ENCODE data around the gene SIGLEC1. TPM values are rescaled to one million over a fixed set of nuclear protein-coding genes. Genes with fewer than 3 reads are reported as not detected.
A peak's percentile ranks its signal among the peaks of the same experiment; 100 is the strongest.

SIGLEC1 gene
- 10 to 100 TPM; 22.8 to 45.8 TPM for total RNA-seq
- 1 to 10 TPM; 1.8 to 3.5 (median 2.5) TPM for polyA plus RNA-seq (ENCODE audit: insufficient read length in 6 of 6)
- long read RNA-seq, donor 1, result 0 reads
- long read RNA-seq, donor 2, result 0 reads
- long read RNA-seq, donor 3, result 0 reads
- long read RNA-seq, donor 4, partial matches to known transcripts, result 1 of 6 reads
- long read RNA-seq, donor 4, other reads (novel, unspliced or antisense), result 5 of 6 reads
- long read RNA-seq, donor 5, partial matches to known transcripts, result 6 of 11 reads
- long read RNA-seq, donor 5, other reads (novel, unspliced or antisense), result 5 of 11 reads
- long read RNA-seq, donor 6, result 0 reads
- long read RNA-seq, donor 7, result 0 reads
- long read RNA-seq, donor 8, result 0 reads
- long read RNA-seq, donor 9, result 0 reads
- long read RNA-seq, donor 10, partial matches to known transcripts, result 2 of 3 reads
- long read RNA-seq, donor 10, other reads (novel, unspliced or antisense), result 1 of 3 reads
- long read RNA-seq, donor 11, result 0 reads
- long read RNA-seq, donor 12, result 0 reads

DNA sequence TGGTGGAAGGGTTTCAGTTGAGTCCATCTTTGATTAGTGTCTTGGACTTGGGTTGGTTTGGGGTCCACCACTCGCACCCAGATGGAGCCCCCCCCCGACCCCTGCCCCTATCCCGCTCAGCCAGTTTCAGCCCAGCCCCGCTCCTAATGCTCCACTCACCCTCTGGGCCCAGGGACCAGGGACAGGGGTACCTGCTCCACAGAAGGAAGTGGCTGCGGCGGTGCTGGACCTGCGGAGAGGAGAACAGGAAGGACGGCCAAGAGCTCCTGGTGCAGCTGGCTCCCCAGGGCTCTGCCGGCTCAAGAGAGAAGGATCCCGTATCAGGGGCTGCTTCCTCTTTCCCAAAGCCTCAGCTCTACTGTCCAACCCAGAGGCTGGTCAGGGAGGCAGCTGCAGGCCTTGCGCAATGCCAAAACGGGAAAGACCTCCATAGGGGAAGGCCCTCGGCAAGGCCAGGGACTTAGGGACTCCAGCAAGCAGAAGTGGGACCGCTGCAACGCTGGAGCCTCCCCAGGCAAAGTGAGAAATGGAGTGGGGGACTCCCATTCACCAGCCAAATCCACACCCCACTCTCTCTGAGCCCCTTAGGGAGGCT is at the start of gene SIGLEC1:
Gene SIGLEC1 (minus strand): TSS at position 322 of the 595 bp plus-strand sequence. CDS start 5,472 bp downstream, outside the sequence.
- intact Hi-C loops (cut with DNase I), result no loop called here
- DNase-seq (peak in 2 of 4 donors; percentile 88 to 90), ATAC-seq (peak; percentile 63)
- peak within 1 kb of the TSS in 1 of 2 donors; percentile 35 for H3K4me3 ChIP-seq
- no peaks in the 10 kb centered on the region for H3K36me3 ChIP-seq
- TF ChIP-seq, protein P1, sequence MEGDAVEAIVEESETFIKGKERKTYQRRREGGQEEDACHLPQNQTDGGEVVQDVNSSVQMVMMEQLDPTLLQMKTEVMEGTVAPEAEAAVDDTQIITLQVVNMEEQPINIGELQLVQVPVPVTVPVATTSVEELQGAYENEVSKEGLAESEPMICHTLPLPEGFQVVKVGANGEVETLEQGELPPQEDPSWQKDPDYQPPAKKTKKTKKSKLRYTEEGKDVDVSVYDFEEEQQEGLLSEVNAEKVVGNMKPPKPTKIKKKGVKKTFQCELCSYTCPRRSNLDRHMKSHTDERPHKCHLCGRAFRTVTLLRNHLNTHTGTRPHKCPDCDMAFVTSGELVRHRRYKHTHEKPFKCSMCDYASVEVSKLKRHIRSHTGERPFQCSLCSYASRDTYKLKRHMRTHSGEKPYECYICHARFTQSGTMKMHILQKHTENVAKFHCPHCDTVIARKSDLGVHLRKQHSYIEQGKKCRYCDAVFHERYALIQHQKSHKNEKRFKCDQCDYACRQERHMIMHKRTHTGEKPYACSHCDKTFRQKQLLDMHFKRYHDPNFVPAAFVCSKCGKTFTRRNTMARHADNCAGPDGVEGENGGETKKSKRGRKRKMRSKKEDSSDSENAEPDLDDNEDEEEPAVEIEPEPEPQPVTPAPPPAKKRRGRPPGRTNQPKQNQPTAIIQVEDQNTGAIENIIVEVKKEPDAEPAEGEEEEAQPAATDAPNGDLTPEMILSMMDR (IDR thresholded peaks at IDR 0.05), result no peak
- H3K27ac ChIP-seq, result peak within 1 kb of the TSS in 1 of 2 donors; percentile 60
- peaks cover 6 to 39% of the 10 kb centered on the region in 2 donors for H3K4me1 ChIP-seq
- no peaks in the 10 kb centered on the region for H3K9me3 ChIP-seq
- H3K27me3 ChIP-seq, result no peaks in the 10 kb centered on the region

DNA sequence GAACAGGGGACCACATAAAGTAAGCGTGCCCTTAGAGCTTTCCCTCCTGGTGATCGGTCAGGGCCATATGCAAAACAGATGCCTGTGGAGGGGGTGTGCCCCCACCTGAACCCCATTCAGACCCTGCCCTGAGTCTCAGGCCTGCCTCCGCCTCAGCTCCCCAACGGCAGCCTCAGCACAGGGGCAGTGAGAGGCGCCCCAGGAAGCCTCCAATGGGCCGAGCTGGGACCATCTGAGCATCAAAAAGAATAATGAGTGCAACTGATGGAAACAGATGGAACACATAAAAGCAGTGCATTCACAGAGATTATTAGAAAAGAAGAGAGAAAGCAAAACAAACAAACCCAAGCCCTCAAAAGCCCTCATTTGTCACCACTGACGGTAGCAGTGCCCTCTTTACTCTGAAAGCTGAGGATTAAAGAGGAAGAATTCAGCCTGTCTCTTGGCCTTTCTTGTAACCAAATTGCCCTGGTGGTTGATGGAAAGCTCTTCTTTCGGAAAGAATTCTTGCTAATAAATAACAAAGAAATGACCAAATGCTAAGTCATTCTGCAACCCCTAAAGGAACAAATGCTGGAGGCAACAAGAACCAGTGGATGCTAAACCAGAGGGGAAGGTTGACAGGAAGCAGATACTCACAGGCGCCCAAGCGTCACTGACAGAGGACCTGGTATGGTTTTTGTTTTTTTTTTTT is 48.4 kb upstream of the SIGLEC1 start:
- peaks cover 0 to 25% of the 10 kb centered on the region in 2 donors for H3K36me3 ChIP-seq
- no peak overlapping the region for H3K4me3 ChIP-seq
- ATAC-seq, result no peak
- no peaks in the 10 kb centered on the region for H3K9me3 ChIP-seq
- no peak for DNase-seq
- intact Hi-C loops (cut with DNase I), result no loop called here
- TF ChIP-seq, protein P1 (IDR thresholded peaks at IDR 0.05), result no peak
- no peaks in the 10 kb centered on the region for H3K27me3 ChIP-seq
- H3K27ac ChIP-seq, result no peak overlapping the region
- peaks cover 0 to 31% of the 10 kb centered on the region in 2 donors for H3K4me1 ChIP-seq

DNA sequence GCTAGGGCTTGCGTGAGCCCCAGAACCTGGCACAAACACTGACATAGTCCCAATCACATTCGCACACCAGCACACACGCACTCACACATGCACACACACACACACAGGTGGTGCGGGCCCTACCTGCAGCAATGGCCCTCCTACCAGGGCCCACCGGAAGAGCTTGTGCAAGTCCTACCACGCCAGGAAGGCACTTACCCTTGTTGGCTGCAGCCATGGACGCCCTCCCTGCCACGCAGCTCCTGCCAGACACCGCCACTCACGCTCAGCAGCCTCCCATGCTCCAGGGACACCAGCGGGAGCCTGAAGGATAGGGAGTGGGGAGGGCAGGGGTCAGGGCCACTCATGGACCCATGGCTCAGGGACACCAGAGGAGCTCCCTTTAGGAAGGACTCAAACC is 47.5 kb upstream of the SIGLEC1 start:
- intact Hi-C loops (cut with DNase I), result no loop called here
- ATAC-seq, result no peak
- TF ChIP-seq, protein P1 (IDR thresholded peaks at IDR 0.05), result no peak
- Histone ChIP-seq H3K27me3 (no peaks in the 10 kb centered on the region), H3K4me3 (no peak overlapping the region), H3K27ac (no peak overlapping the region), H3K36me3 (peaks cover 0 to 32% of the 10 kb centered on the region in 2 donors), H3K9me3 (no peaks in the 10 kb centered on the region), H3K4me1 (peaks cover 0 to 22% of the 10 kb centered on the region in 2 donors)
- DNase-seq, result no peak

DNA sequence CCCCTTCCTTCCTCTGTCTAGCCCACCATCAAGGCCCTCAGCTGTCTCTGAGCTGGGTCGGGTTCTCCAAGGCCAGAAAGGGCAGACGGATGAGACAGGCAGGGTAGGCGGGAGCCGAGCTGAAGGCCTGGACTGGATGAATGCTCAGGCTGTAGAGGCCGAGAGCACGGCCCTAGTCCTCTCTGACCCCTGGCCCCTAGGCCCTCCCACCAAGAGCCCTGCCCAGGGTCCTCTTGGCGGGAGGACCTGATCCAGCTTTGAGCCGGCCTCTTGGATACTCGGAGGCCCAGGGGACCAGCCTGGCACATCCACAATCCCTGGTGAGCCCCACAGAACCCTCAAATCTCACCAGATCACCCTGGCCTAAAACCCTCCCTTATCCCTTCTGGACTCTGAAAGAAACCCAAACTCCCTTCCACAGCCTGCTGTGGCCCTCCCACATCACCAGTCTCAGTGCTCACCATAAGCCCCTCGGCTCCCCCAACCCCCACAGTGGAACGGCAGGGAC is 47.0 kb upstream of the SIGLEC1 start:
- Histone ChIP-seq H3K4me3 (no peak overlapping the region), H3K27ac (no peak overlapping the region), H3K9me3 (no peaks in the 10 kb centered on the region), H3K4me1 (peaks cover 0 to 17% of the 10 kb centered on the region in 2 donors), H3K27me3 (no peaks in the 10 kb centered on the region), H3K36me3 (peaks cover 0 to 36% of the 10 kb centered on the region in 2 donors)
- intact Hi-C loops (cut with DNase I), result no loop called here
- ATAC-seq, result no peak
- TF ChIP-seq, protein P1 (IDR thresholded peaks at IDR 0.05), result no peak
- no peak for DNase-seq
